ENCODE measurements around the gene GATAD2B.

DNA sequence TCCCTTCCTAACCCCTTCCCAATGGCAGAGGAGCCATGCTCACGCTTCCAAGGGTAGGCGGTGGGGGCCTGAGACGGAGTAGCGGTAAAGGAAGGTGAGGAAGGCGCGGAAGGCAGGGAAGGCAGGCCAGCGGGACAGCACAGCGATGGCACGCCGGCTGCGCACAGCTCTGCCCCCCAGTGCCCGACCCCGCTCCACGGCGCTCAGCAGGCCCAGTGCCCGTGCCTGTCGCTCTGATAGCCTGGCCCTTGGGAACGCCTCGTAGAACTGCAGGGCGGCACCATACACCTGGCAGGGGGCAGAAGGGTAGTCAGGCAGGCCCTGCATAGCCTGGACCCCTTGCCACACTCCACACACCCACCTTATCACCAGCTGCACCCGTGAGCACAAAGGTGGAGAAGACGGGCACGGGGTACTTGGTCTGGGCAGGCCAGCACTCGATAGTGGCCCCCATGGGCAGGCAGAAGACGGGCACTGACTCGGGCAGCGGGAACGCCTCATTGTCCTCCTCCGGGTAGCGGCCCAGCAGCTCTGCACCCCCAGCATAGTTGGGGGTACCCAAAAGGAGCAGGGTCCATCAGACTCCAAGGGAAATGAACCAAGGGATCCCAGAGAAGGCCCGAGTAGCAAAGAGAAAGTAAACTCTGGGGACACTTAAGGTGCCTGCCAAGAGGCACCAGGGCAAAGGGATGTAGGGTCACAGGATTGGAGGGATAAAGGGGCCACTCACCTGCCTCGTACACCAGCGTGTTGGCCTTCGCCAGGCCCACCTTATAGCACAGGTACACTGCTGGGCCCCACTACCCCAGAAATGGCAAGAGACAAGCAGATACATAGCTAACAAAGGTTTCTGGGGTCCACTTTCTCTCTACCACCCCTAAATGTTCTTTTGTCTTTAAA is 19.3 kb upstream of the GATAD2B start:
- TF ChIP-seq POLR2A (IDR thresholded peaks at IDR 0.05; ENCODE audit: low read depth, low read length) (no peak; the same call in 1 of the 2 replicates), TAF1 (IDR thresholded peaks at IDR 0.05; ENCODE audit: borderline replicate concordance, low read depth, low read length) (no peak)
